Stimulated activated CD4-positive, alpha-beta T cell treated with anti-CD3 and anti-CD28 coated beads, Interleukin-2, amount 100 ng/mL, for 4 hours (primary cell): ENCODE results near the gene POLDIP2.

Experiments
- DNase-seq: peaks from one replicate; pipeline ENCODE4 v3.0.0-alpha.2; 2020; ENCODE audit warnings: low read depth

Gene POLDIP2

GRCh38 chr17:28335959-28336871, 21.1 kb downstream of the POLDIP2 start:
- no peak for DNase-seq

DNA sequence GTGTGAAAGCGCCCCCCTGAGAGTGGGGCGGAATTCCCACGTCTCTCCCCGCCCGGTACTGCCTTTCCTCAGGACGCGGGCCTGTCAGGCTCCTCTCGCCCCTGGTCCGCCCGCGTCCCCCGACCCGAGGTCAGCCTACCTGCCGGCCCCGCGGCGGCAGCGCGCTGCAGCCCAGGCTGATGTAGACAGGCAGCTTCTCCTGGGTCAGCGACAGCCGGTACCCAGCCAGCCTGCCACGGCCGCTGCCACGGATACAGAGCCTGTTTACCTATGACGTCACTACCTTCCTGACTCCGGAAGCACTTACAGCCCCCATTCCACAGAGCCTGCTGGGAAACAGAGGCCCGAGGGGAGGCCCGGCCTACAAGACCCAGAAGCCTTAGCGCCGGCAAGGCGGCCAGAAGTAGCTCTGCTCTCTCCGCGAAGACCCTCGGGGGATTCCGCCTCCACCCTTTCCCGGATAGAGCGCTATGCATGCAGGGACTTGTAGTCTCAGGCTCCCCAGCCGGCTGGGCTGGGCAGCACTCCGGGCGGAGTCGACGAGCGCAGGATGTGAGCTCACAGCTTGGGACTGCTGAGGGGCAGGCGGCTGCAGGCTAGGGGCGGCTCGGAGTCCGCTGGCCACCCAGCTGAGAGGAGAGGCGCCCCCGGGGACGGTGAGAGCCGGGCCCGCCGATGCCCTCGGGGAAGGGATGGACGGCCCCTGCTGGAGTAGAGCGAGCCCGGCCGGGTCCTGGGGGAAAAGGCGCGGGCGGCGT, 21.9 kb downstream of the POLDIP2 start, which contains the start of the genes IFT20 and TNFAIP1:
Gene IFT20 (minus strand): TSS at position 272 of the 758 bp plus-strand sequence. CDS start 3,487 bp downstream, outside the sequence.
Gene TNFAIP1 (plus strand): TSS at position 561 of the 758 bp plus-strand sequence. CDS start 3,761 bp downstream, outside the sequence.
- DNase-seq, result peak; percentile 99

- no peak for DNase-seq
Measured at GRCh38 chr17:28334666-28335200, 22.6 kb downstream of the POLDIP2 start.

DNA sequence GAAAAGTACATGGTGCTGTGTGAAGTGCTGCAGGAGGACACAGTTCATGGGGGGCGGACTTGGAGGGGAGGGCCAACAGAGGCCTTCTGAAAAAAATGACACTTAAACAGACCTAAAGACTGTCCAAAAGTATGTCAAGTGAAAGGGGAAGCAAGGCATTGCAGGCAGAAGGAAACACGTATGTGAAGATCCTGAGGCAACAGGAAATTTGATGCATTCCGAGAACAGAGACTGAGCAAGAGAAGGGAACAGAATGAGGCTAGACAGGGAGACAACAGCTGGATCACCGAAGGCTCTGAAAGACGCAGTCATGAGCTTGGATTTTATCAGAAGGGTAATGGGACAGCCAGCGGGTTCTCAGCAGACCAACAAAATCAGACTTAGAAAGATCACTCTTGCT, 23.2 kb downstream of the POLDIP2 start:
- DNase-seq, result no peak

DNA sequence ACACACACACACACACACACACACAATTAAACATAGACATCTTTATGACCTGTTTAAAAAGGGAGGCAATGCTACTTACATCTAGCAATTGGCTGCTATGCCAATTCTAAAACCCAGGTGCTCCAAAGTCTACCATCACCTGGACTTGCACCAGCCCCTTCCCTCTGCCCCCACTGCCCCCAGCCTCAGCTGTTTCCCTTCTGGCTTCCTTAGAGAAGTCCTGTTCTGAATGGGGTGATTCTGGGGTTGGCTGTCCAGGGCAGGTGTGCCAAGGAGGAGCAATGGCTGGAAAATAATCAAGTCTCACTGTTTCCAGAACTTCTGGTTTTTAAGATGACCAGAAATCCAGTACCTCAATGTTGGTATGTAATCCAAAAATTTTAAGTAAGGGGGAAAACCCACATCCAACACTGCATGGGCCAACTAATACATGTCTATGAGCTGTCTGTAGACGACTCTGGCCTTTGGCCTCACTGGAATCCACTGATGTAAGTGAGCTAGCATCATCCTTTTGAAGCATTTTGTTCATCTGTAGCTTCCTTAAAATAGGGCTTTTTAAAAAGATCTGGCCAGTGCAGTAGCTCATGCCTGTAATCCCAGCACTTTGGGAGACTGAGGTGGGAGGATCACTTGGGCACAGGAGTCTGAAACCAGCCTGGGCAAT, 24.1 kb downstream of the POLDIP2 start:
- no peak for DNase-seq

GRCh38 chr17:28331891-28332420, 25.4 kb downstream of the POLDIP2 start:
- DNase-seq, result no peak

GRCh38 chr17:28330671-28331070, 26.7 kb downstream of the POLDIP2 start:
- DNase-seq, result no peak

DNA sequence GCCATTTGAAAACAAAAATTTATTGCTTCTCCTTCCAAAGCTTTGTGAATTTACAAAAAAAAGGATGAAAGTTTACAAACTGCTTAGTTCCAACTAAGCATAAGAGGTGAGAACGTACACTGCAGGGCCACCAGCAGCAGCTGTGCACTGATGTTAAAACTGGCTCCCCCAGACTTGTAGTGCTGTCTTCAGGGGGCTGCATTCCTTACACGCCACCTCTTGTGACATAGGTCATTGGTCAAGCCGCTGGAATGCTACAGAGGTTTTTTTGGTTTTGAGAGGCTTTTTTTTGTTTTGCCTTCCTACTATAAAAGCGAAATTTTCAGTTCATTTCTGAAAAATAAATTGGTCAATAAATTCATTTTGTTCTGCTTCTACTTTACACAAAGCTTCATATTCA, 29.0 kb downstream of the POLDIP2 start:
- DNase-seq, result no peak

- no peak for DNase-seq
Measured at GRCh38 chr17:28327709-28328108, 29.6 kb downstream of the POLDIP2 start.

GRCh38 chr17:28327031-28327607, 30.2 kb downstream of the POLDIP2 start:
- no peak for DNase-seq

GRCh38 chr17:28326114-28326513, 31.2 kb downstream of the POLDIP2 start:
- DNase-seq, result no peak

GRCh38 chr17:28325211-28325610, 32.1 kb downstream of the POLDIP2 start:
- no peak for DNase-seq

GRCh38 chr17:28324781-28325180, 32.5 kb downstream of the POLDIP2 start:
- DNase-seq, result no peak

DNA sequence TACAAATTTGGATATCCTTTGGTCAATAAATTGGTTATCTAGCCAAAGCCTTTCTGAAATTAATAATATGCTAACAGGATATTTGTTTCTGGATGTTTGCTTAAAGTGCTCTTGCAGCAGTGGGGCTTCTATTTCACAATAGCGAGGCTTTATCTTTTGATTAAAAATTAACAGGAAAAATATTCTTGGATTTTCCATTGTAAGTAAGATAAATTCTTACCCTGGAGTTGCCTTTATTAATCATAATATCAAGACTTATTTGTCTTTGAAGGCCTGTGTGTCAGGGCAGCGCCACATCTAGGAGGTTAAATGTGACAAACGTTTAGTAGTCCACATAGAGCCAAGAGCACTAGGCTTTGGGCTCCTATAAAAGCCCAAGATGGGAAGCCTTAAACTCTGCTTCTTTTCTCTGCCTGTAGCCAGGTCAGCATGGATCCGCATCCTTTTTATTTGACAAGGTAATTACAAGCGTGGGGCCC, 33.0 kb downstream of the POLDIP2 start:
- no peak for DNase-seq

DNA sequence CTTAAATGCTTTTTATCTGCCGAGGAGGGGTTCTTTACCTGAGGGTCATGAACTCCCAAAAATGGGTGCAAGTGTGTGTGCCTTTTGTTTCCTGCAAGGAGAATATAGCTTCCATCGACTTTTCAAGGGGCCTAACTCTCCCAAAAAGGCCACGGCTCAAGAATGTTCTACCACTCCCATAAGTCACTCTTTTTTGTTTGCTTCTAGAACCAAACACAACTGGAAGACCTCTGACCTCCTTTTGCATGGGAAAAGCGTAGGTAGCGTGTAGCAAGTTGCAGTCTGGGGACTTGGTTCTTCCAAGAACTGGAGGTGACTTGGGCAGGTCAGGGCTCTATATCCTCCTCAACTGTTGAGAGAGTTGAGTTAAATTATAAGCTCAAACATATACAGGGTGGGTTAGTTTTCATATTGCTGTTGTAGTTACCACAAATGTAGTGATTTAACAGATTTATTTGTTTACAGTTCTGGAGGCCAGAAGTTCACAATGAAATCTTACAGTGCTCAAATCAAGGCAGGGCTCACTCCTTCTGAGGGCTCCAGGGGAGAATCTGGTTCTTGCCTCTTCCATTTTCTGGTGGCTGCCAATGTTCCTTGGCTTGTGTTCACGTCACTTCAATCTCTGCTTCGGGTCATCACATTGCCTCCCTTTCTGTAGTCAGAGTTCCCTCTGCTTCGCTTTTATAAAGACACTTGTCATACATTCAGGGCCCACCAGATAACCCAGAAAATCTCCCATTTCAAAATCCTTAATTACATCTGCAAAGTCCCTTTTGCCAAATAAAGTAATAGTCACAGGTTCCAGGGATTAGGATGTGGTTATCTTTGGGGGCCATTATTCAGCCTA, 36.9 kb downstream of the POLDIP2 start:
- DNase-seq, result no peak

DNA sequence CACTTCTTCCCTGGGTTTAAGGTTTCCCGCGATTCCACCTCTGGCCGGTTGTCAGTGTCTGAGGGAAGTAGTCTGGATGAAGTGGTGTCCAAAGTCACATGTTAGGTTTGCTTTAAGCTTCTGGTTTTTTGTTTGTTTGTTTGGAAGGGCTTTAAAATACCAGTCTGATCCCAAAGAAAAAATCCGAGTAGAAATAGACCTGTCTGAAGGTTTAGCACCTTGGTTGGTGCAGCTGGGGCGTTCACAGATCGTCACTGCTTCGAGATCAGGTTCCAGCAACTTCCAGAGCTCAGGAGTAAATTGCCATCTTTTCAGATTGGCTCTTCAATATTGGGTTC, 37.8 kb downstream of the POLDIP2 start:
- DNase-seq, result no peak

DNA sequence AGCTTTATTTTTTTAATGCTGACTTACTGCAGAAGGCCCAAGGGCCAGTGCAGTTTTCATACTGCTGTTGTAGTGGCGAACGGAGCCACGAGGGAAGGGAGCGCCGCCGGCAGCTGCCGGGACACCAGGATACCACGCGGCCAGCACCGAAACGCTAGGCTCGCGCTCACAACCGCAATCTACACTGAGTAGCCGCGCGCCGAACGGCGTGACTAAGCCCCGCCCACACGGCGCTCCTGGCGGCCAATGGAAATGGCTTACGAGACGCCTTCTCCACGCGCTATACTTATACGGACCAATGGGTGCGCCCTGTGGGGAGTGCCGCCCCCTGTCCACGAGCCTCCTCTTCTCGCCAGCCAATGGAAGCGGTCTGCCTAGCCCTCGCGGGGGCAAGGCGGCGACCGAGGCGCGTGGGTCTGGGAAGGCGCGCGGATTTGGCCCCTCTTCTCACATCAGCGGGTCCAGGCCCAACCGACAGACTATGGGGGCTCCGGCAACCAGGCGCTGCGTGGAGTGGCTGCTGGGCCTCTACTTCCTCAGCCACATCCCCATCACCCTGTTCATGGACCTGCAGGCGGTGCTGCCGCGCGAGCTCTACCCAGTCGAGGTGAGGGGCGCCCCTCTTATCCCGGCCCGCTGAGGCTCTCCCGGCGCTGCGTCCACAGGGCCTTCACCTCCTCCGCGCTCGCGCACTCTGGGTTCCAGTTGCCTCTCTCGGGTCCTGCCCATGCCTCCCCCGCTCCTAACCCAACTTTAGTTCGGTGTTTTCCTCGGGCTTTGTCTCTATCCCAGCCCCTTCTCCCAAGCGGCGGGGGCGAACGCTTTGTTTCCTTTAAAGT, 38.3 kb downstream of the POLDIP2 start, which contains the start of gene TMEM97:
Gene TMEM97 (plus strand): TSS at position 442 of the 839 bp plus-strand sequence. CDS start 40 bp downstream, at position 482.
- peak; percentile 94 for DNase-seq

GRCh38 chr17:28317966-28318758, 39.2 kb downstream of the POLDIP2 start:
- DNase-seq, result no peak
